Thoracic aorta (tissue), 2 donors: ENCODE results near the gene CRADD. TPM values are rescaled to one million over a fixed set of nuclear protein-coding genes. Genes with fewer than 3 reads are reported as not detected.

Experiments used
- ATAC-seq: fragments of 150-250 bp; one replicate; pipeline ENCODE4 v1.8.0; 2017; ENCODE audit warnings: low read depth; ENCODE audit not compliant: insufficient number of reproducible peaks, low FRiP score
- DNase-seq: peaks from one replicate; pipeline ENCODE4 v3.0.0-alpha.2; 2020; ENCODE audit warnings: low spot score
- H3K27ac ChIP-seq, 2 donors: fragments of 200-600 bp; sonication (generic); 1 replicate in 1 of 2; 2 replicates in 1 of 2; pipeline ENCODE4 v1.5.1; 2016; ENCODE audit warnings: mild to moderate bottlenecking in 2 of 2, moderate library complexity in 2 of 2
- H3K27me3 ChIP-seq: fragments of 200-600 bp; sonication (generic); replicated peaks from 2 replicates; pipeline ENCODE4 v1.6.0; 2016; ENCODE audit warnings: mild to moderate bottlenecking; ENCODE audit not compliant: insufficient read depth
- H3K36me3 ChIP-seq: fragments of 200-600 bp; sonication (generic); one replicate; pipeline ENCODE4 v1.5.1; 2016
- H3K4me1 ChIP-seq, 2 donors: fragments of 200-600 bp; sonication (generic); 1 replicate in 1 of 2; 2 replicates in 1 of 2; pipeline versions ENCODE4 v1.5.1 to v1.6.0; 2016; ENCODE audit warnings: low read depth in 2 of 2, mild to moderate bottlenecking in 1 of 2; ENCODE audit not compliant: control insufficient read depth in 1 of 2
- H3K4me3 ChIP-seq: fragments of 200-600 bp; sonication (generic); 2 replicates; pipeline ENCODE4 v1.5.1; 2016; ENCODE audit warnings: mild to moderate bottlenecking
- H3K9me3 ChIP-seq: fragments of 200-600 bp; sonication (generic); 2 replicates; pipeline ENCODE4 v1.5.1; 2016
- total RNA-seq, 2 donors: library from RNA; depleted of rRNA; stranded (reverse); fragments of >200 nt; gene quantifications; one replicate each; pipeline versions ENCODE4 v1.1.0 to v1.2.3, GENCODE V29; 2016
- TF ChIP-seq, protein P1 (sequence below): fragments of 200-600 bp; sonication (generic); IDR thresholded peaks from one replicate; pipeline ENCODE4 v1.5.1; 2019; ENCODE audit warnings: antibody characterized with exemption

The CRADD gene
- total RNA-seq, 2 donors from 2014 or later: 33.0 to 57.9 TPM

DNA sequence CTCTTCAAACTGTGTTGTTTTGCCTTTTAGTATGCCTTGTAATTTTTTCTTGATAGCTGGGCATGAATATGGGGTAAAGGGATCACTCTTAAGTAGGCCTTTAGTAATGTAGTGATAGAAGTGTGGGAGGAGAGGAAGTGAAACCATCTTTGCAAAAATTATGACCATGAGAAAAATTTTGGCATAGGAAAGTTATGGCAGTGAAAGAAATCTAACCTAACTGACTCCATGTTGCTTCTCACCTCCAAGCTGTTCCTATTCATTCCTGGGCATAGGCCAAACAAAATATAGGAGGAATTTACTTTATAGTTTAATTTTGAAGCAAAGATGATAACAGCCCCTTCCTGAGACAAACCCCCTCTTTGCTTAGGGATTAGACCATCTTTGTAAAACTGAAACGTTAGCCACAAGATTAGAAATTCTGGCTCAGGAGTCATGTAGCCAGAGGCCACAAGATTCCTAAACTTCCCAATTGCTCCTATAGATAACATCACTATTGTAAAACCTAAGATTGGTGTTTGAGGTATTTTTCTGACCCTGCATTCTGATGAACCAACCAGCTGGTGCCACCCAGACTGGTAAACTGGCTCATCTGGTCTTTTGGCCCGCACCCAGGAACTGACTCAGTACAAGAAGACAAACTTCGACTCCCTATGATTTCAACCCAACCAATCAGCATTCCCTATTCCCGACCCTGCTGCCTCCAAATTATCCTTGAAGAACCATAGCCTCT is 45.8 kb downstream of the CRADD start:
- Histone ChIP-seq H3K4me1 (peaks cover 0 to 14% of the 10 kb centered on the region in 2 donors), H3K9me3 (no peaks in the 10 kb centered on the region), H3K36me3 (no peaks in the 10 kb centered on the region), H3K4me3 (no peak overlapping the region), H3K27ac (no peak overlapping the region), H3K27me3 (no peaks in the 10 kb centered on the region)
- TF ChIP-seq, protein P1, sequence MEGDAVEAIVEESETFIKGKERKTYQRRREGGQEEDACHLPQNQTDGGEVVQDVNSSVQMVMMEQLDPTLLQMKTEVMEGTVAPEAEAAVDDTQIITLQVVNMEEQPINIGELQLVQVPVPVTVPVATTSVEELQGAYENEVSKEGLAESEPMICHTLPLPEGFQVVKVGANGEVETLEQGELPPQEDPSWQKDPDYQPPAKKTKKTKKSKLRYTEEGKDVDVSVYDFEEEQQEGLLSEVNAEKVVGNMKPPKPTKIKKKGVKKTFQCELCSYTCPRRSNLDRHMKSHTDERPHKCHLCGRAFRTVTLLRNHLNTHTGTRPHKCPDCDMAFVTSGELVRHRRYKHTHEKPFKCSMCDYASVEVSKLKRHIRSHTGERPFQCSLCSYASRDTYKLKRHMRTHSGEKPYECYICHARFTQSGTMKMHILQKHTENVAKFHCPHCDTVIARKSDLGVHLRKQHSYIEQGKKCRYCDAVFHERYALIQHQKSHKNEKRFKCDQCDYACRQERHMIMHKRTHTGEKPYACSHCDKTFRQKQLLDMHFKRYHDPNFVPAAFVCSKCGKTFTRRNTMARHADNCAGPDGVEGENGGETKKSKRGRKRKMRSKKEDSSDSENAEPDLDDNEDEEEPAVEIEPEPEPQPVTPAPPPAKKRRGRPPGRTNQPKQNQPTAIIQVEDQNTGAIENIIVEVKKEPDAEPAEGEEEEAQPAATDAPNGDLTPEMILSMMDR: no peak
- no peak for ATAC-seq
- no peak for DNase-seq

DNA sequence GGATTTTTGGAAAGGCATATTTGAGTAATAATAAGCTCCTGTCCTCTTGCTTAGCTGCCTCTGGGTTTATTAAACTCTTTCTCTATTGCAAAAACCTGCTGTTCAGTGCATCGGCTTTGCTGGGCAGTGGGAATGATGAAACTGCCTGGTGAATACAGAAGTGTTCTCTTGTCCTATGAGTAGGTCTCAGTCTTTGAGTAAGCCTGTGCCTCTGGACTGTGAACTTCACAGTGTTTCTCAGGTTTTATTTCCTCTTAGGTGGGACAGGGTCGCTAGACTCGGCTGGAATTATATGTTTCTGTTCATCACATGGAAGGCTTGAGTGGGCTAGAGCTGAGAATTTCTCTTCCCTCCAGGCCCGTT is 46.4 kb downstream of the CRADD start:
- no peak for ATAC-seq
- no peaks in the 10 kb centered on the region for H3K9me3 ChIP-seq
- H3K4me3 ChIP-seq: no peak overlapping the region
- no peak overlapping the region for H3K27ac ChIP-seq
- DNase-seq: no peak
- peaks cover 0 to 14% of the 10 kb centered on the region in 2 donors for H3K4me1 ChIP-seq
- no peaks in the 10 kb centered on the region for H3K36me3 ChIP-seq
- TF ChIP-seq, protein P1: no peak
- H3K27me3 ChIP-seq: no peaks in the 10 kb centered on the region

DNA sequence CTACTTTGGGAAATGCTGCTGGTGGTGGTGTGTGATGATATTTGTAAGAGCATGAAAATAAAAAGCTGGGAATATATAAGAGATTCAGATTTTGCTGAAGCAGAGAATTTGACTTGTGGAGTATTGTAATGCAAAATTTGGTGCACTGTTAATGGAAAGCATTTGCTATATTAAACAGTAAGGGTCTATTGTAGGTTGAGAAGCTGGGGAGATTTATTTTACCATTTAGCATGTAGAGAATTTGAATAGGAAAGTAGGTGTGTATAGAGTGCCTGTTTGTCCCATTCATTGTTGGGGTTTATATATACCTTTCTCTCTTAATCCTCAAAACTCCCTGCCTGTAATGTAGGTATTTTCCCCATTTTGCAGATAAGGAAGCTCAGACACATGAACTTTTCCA is 48.4 kb downstream of the CRADD start:
- no peaks in the 10 kb centered on the region for H3K27me3 ChIP-seq
- H3K36me3 ChIP-seq: no peaks in the 10 kb centered on the region
- no peaks in the 10 kb centered on the region for H3K9me3 ChIP-seq
- TF ChIP-seq, protein P1: no peak
- peaks cover 0 to 14% of the 10 kb centered on the region in 2 donors for H3K4me1 ChIP-seq
- DNase-seq (no peak), ATAC-seq (no peak)
- no peak overlapping the region for H3K4me3 ChIP-seq
- H3K27ac ChIP-seq: no peak overlapping the region

DNA sequence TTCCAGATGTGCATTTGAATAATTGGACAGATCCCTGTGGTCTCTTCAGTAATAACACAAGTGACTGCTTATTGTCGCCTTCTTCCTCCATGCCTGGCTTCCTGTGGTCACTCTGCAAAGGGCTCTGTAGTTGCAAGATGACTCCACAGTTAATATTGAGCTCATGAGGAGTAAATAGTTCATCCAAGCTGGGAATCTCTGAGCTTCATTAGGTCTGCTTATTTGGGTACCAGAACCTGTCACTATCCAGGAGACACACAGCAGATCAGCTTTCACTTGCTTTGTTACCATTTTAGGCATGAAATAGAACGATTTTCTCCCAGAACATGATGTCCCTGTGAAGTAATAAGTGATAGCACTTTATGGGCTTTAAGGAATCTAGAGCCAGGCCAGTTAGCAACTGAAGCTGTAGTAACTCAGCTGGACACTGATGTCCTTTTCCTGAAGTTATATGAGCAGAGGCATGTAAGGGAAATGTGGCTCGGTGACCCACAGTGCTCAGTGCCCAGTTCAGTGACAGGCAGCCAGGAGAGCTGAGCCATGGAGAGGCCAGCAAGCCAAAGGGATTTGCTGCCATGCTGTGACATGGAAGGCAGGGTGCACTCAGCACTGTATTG is 50.1 kb downstream of the CRADD start:
- DNase-seq (no peak), ATAC-seq (peak; percentile 73)
- H3K9me3 ChIP-seq: no peaks in the 10 kb centered on the region
- H3K4me3 ChIP-seq: no peak overlapping the region
- TF ChIP-seq, protein P1: no peak
- H3K27me3 ChIP-seq: no peaks in the 10 kb centered on the region
- peaks cover 0 to 14% of the 10 kb centered on the region in 2 donors for H3K4me1 ChIP-seq
- no peaks in the 10 kb centered on the region for H3K36me3 ChIP-seq
- H3K27ac ChIP-seq: no peak overlapping the region

DNA sequence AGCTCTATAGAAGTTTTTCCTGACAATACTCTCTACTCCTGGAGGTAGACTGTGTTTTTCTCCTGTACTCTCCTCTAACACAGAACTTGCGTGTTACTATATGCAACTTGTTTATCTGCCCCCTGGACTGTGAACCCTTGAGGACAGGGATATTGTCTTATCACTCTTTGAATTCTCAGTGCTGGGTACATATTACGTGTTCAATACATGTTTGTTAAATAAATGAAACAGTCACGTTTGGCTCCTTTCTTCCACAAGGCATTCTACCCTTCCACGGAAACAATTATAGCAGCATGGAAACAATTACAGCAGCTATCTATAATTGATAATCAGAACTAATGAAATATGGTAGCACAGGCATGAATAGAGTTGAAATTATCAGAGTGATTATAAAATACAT is 50.7 kb downstream of the CRADD start:
- TF ChIP-seq, protein P1: no peak
- Histone ChIP-seq H3K27me3 (no peaks in the 10 kb centered on the region), H3K4me3 (no peak overlapping the region), H3K9me3 (no peaks in the 10 kb centered on the region), H3K27ac (no peak overlapping the region), H3K4me1 (peaks cover 0 to 14% of the 10 kb centered on the region in 2 donors), H3K36me3 (no peaks in the 10 kb centered on the region)
- ATAC-seq: no peak
- DNase-seq: no peak
